Measurements from ENCODE around the gene UBE2S.

Gene UBE2S

DNA sequence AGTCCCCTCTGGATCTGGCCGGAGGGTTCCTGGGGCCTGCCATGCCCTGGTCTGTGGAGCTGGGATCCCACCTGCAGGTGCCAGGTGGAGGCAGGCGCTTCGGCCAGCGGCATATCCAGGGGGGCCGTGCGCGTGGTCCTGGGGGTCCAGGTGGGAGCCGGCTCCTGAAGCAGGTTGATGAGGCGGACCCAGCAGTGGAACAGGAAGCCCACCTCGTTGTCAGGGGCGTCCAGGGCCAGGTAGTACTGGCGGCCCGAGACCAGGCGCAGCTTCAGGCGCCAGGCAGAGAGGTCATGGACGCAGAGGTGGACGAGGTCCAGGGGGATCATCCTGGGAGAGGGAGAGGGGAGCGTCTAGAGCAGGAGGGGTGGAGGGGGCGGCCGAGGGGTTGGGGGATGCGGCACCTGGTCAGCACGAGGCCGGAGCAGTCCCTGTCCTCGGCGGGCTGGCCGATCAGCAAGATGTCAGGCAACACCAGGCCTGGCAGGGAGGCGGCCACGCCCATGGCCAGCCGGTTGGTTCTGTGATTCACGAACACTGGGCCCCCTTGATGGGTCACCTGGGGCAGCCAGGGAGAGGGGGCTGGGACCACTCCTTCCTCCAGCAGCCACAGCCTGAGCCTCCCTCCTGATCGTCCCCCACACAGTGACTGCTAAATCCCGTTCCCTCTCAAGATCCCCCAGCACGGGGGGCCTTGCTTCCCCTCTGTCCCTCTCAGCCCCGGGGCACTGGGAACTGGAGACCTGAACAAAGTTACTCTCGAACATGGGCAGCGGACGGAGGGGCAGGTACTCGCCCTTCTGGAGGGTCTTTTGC lies 45.2 kb downstream of the UBE2S start:
- no peak for DNase-seq (ENCODE audit: low spot score)

DNA sequence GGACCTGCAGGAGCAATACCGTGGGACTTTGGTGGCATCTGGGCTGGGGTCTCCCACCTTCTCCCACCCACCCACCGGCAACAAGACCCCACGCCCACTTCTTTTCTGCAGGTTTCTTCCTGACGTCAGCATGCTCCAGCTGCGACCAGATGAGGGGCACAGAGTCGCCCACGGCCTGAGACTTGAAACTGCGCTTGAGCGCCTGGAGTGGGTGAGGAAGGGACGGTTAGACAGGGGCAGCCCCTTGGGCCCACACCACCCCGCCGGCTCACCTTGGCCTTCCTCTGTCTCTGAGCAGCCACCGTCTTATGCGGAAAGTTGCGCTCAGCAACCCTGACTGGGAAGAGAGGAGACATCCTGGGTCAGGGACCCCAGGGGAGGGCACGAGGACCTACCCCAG lies 46.7 kb downstream of the UBE2S start:
- no peak for DNase-seq (ENCODE audit: low spot score)

DNA sequence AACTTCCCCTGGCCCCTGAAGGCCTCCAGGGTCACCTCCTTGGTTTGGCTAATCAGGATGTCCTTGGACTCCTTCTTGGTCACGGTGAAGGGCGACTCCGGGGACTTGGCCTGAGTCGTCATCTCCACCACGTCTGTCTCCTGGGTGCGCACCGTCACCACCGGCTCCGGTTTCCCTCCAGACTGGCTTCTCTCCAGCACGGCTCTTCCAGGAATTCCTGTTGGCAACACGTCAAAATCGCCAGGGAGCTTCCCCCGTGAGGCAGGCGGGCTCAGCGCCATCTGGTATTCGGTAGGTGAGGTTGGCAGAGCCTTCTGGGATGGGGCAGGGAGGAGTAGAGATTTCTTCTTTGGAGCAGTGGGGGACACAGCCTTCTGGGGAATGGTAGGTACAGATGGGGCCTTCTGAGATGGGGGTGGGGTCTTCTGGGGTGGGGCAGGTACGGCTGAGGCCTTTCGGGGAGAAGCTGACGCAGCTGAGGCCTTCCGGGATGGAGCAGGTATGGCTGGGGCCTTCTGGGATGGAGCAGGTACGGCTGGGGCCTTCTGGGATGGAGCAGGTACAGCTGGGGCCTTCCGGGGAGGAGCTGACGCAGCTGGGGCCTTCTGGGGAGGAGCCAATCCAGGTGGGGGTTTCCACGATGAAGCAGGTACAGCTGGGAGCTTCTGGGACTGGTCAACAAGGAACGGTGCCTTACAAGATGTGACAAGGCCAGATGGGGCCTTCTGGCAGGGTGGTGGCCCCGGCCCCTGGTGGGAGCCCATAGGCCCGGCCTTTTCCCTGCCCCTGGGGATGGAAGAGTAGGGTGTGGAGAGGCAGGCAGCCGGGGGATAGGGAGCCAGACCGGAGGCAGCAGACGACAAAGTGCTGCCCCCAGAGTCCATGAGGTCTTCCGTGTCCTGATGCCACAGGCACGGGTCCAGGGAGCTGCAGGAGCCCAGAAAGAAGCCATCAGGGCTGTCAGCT lies 48.4 kb downstream of the UBE2S start:
- DNase-seq (ENCODE audit: low spot score), result no peak

DNA sequence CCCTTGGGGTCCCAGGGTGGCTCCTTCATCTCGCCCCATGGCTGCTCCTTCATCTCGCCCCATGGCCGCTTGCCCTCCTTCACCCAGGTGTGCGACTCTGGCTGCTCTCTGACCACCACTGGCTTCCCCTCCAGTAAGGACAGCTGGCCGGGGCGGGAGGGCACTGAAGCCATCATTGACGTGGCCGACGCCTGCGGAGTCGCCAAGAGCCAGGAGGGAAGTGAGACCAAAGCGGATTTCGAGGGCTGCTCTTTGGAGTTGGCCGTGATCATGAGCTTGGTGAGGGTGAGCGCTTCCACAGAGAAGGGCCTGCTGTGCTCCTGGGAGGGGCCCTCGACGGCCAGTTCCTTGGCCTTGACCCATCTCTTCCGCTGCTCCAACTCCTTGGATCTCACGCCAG lies 49.1 kb downstream of the UBE2S start:
- no peak for DNase-seq (ENCODE audit: low spot score)

DNA sequence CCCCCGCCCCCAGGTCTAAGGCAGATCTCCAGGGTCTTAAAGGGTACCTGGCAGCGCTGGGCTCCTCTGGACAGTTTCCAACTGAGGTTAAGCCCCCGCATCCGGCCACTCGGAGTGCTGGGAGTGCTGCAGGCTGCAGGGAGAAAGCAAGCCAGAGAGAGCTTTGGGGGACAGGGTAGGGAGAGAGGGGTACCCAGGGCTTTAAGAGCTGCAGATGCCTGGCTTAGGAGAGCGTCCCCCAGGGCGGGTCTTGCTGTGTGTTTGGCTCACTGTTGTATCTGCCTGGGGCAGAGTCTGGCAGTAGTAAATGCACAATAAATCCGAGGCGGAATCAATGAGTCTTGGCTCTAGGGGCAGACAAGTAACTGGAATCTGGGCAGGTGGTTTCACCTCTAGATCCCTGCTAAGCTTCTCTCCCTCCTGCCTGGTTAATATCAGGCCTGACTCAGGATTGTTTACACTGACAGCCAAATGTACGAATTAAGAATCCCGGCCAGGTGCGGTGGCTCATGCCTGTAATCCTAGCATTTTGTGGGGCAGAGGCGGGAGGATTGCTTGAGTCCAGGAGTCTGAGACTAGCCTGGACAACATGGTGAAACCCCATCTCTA lies 52.3 kb downstream of the UBE2S start:
- no peak for DNase-seq (ENCODE audit: low spot score)

DNA sequence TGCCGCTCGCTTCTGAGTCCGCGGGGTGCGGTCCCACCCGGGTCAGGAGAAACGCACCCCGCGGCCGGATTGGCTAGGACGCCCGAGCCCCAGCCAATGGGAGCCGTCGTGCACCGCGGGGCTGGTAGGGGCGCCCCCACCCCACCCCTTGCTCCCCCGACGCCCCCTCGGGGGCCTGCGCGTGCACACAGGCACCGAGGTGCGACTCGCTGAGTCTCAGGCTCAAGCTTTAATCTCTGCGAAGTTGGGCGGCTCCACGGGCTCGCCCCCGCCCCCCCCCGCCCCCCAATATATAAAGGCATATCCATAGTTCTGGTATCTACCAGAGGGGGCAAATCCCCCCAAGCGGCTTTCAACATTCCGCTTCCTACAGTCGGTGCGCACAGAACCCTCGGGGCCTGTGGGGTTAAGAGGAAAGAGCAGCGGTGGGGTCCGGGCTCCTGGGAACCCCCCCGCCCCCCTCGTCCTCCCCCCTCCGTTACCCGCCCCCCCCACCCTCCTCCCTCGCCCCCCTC lies 52.8 kb downstream of the UBE2S start, which contains the start of gene COX6B2:
COX6B2 (minus strand) TSS at position 22 of the 515 bp plus-strand sequence. CDS start 198 bp downstream, outside the sequence.
- no peak for DNase-seq (ENCODE audit: low spot score)

DNA sequence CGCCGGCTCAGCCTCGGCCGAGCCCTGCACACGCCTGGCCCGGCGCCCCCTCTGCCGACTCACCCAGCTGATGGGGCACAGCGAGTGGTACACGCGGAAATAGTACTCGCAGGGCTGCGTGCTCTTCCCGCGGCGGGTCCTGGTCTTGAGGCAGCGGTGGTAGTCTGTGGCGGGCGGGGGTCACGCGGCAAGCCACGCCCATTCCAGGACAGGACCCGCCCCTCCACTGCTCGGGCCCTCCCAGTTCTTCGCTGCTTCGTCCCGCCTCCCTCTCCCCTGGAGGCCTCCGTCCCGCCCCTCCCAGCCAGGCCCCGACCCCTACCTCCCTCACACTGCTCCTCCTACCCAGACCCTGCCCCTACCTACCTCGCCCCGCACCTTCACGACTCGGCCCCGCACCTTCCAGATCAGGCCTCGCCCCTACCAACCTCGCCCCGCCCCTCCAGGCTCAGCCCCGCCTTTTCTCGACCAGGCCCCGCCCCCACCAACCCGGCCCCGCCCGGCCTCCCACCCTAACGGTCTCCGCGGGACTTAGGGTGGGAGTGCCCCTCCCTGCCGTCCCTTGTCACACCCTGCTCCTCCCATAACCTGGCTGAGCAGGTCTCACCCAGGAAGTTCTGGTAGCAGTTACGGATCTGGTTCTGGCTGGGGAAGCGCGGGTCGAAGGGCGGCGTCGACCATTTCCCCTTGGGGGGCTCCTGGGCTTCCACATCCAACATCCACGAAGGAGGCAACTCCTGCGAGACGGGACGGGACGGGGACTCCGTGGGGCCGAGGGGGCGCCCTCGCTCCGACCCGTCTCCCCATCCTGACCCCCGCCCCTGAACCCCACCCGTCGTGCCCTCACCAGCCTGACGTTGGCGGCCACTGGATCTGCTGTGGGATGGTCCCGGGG lies 53.5 kb downstream of the UBE2S start:
- no peak for DNase-seq (ENCODE audit: low spot score)

DNA sequence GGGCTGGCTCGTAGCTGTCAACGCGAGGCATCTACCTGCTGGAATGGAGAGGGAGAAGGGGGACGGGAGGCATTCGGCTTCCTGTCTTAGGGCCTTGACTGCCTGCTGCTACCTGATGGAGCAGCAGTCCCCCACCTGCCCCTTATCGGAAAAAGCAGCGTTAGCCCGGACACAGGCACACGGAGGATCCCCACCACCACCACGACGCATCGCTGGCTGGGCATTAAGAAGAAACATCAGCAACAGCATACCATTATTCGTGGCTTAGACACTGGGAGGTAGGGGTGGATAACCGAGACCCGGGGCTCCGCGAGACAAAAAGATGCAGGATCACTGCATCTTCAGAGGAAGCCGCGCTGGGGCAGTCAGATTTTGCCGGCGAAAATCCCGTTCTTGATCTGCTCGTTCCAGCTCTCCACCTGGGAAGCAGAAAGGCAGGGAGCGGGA lies 54.2 kb downstream of the UBE2S start:
- DNase-seq (ENCODE audit: low spot score), result no peak

DNA sequence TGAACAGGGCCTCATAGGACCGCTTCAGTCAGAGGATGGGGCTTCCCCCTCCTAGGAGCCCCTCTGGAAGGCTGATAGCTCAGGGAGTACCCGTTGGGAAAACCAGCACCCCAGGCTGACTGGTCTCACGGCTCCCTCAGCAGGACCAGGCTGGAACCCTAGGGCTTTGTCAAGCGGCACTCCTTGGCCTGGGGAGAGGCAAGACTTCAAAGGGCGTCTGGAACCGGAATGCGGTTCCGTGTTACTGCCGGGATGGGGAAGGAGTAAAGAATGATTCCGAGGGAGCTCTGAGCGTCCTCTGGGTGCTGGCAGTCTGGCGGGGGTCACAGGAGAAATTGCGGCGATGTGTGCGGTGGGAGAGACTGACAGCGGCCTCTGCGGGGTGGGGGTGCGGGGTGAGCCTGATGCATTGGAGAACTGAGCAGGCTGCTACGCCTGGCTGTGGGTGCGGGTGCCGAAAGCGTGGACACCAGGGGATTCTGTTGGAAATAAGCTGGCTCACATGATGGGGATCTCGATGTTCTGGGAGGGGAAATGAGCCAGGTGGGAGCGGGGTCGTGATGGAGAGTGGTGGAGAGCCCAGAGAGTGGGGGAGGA lies 54.9 kb downstream of the UBE2S start:
- DNase-seq (ENCODE audit: low spot score), result no peak

DNA sequence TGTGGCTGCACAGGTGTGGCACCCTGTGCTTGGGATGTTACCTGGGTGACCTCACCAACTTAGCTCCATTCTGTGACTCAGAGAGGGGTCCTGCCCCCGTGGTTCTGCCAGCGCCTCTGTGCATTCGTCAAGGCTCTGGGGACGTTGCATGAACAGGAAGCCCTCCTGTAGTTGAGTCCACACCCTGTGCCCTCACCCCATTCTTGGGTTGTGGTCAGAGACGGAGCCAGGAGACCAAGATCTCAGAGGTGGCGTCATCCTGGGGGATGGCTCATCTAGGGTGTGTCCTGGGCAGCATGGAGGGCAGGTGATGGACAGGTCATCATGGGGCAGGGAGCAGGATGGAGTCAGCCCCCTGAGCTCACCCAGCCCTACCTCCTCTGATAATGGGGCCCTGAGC lies 55.5 kb downstream of the UBE2S start:
- DNase-seq (ENCODE audit: low spot score), result no peak

DNA sequence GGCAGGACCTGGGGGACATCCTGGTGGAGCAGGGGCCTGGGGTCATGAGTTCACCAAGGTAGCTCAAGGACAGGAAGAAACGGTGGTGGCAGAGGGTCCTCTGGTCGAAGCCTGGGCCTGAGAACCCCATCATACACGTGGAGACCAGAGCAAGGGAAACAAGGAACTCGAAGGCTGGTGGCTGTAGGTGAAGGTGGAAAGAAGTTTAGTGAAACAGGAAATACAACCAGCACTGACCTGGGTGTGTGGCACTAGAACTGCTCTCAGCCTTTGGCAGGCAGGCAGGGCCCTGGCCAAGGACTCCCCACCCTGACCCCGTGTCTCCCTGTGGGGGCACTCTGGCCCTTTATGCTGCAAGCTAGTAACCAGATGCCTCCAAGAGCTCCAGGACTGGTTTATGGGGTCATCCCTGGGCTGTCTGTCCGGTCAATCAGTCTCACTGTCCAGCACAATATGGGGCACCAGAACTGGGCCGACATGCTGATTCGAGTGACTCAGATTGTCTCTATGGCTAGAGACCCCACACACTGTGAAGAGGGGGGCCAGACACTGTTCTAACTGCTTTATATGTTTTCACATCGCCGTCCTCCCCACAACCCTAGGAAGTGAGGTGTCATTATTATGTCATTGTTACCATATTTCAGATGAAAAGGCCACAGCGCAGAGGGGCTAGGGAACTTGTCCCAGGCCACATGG lies 56.8 kb downstream of the UBE2S start:
- no peak for DNase-seq (ENCODE audit: low spot score)

Measured in Ammon's horn (tissue), 1 donor.